ENCODE results near the gene AQP2.

Gene AQP2

DNA sequence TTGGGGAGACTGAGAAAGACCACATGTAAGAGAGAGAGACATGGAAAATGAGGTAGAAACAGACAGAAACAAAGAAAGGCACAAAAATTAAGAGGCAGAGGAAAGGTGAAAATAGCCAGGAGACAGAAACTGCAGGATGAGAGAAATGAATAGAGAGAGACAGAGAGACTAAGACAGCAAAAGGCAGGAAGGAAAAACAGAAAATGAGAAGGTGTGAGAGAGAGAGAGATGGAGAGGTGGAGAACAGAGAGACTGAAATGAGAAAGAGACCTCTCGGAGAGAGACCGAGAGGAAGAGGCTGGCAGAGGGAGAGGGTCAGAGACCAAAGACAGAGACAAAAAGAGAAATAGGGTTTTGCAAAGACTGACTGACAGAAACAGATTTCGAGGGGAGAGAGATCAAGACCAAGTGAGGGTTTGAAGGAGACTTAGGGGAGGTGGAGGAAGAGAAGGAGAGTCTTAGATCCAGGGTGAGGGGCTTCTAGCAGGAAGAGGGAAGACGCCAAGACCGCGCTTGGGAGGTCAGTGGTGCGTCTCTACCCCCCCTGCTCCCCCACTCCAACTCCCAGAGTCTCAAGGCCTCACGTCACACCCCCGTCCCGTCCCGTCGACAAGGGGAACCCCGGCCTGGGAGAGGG lies 10.1 kb downstream of the AQP2 start:
- no peak overlapping the region; the same call in 1 of the 2 replicates for H3K27ac ChIP-seq
- TF ChIP-seq, protein P1, sequence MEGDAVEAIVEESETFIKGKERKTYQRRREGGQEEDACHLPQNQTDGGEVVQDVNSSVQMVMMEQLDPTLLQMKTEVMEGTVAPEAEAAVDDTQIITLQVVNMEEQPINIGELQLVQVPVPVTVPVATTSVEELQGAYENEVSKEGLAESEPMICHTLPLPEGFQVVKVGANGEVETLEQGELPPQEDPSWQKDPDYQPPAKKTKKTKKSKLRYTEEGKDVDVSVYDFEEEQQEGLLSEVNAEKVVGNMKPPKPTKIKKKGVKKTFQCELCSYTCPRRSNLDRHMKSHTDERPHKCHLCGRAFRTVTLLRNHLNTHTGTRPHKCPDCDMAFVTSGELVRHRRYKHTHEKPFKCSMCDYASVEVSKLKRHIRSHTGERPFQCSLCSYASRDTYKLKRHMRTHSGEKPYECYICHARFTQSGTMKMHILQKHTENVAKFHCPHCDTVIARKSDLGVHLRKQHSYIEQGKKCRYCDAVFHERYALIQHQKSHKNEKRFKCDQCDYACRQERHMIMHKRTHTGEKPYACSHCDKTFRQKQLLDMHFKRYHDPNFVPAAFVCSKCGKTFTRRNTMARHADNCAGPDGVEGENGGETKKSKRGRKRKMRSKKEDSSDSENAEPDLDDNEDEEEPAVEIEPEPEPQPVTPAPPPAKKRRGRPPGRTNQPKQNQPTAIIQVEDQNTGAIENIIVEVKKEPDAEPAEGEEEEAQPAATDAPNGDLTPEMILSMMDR (conservative IDR thresholded peaks at IDR 0.05): no peak

DNA sequence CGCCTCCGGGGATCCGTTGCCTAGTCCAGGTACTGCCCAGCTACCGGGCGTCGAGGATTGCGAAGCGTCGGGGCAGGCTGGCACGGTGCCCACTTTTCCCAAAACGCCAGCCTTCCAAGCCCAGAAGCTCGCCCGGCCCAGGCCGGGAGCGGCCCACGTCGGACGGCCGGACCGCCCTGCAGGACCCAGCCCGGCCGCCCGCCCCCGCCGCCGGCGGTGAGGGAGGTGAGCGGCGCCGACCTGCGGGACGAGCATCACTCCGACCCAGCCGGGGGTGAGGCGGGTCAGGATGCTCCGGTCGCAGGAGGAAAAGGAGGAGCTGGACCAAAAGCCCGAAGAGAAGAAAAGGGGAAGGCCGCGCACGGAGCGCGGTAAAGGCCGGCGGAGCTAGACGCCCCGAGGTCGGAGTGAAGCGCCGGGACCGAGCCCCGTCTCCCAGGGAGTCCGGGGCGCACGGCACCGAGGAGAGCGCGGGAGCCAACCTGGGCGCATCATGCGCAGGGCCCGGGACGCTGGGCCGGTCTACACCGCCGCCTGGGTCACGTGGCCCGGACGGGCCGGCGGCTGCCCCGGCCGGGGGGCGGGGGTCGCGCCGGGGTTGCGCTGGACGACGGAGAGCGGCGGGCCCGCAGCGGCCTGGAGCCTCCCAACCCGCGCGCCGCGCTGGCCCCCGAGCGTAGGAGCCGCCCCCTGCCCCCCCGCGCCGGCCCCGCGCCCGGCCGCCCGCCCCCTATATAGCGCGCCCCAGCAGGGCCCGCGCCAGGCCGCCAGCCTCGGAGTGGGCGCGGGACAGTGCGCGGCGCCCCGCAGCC lies 10.8 kb downstream of the AQP2 start, which contains the start of gene AQP5:
Gene AQP5, plus strand, starts transcription at position 762 of the 812 bp plus-strand sequence. CDS start 146 bp downstream, outside the sequence.
- TF ChIP-seq, protein P1 (conservative IDR thresholded peaks at IDR 0.05): no peak
- peak within 1 kb of the TSS; percentile 74 for H3K27ac ChIP-seq

DNA sequence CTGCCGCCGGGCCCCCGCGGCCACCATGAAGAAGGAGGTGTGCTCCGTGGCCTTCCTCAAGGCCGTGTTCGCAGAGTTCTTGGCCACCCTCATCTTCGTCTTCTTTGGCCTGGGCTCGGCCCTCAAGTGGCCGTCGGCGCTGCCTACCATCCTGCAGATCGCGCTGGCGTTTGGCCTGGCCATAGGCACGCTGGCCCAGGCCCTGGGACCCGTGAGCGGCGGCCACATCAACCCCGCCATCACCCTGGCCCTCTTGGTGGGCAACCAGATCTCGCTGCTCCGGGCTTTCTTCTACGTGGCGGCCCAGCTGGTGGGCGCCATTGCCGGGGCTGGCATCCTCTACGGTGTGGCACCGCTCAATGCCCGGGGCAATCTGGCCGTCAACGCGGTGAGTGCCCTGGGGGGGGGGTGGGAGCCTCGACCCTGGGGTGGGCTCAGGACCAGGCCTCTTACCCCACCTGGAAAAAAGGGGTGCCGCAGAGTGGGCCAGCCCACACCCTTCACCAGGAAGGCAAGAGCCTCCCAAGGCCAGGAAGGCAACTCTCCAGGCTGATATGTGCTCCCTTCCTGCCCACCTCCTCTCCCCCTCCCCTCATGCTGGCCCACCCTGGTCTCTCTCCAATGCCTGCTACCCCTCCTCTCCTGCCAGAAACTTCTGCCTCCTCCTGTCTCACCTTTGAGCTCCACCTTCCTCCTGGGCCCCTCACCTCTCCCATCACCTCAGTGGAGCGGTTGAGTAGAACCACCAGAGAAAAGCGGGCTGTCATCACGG lies 11.6 kb downstream of the AQP2 start:
- TF ChIP-seq, protein P1 (conservative IDR thresholded peaks at IDR 0.05): no peak
- H3K27ac ChIP-seq: peak overlapping the region; percentile 74

DNA sequence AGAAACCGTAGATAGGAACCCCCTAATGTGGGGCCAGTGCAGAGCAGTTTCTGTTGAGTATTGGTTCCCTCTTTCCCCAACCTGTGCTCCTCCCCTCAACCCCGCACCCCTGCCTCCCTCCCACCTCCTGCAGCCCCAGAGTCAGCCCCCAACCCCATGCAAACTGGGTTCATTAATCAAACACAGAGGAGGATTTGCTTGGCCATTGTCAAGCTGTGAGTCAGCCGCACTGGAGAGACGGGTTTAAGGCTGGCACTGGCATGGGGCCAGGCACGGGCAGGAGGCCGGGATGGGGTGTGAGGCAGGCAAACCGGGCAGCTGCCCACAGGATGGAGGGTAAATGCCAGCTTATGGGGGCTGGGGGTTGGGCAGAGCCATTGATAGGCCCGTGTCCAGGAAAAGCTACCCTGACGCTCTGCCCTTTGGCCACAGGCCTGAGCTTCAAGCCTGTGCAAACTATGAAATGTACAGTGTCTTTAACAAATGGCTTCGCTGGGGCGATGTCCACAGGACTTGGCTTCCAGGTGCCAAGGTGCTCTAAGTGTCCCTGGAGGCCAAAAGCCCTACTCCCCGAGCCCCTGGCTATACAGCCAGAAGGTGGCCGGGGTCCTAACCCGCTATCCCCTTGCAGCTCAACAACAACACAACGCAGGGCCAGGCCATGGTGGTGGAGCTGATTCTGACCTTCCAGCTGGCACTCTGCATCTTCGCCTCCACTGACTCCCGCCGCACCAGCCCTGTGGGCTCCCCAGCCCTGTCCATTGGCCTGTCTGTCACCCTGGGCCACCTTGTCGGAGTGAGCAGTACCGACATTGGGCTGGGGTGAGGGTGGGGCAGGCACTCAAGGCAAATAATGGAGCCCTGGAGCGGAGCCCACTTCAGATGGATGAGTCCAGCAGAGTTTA lies 12.6 kb downstream of the AQP2 start:
- peak overlapping the region; percentile 74 for H3K27ac ChIP-seq

DNA sequence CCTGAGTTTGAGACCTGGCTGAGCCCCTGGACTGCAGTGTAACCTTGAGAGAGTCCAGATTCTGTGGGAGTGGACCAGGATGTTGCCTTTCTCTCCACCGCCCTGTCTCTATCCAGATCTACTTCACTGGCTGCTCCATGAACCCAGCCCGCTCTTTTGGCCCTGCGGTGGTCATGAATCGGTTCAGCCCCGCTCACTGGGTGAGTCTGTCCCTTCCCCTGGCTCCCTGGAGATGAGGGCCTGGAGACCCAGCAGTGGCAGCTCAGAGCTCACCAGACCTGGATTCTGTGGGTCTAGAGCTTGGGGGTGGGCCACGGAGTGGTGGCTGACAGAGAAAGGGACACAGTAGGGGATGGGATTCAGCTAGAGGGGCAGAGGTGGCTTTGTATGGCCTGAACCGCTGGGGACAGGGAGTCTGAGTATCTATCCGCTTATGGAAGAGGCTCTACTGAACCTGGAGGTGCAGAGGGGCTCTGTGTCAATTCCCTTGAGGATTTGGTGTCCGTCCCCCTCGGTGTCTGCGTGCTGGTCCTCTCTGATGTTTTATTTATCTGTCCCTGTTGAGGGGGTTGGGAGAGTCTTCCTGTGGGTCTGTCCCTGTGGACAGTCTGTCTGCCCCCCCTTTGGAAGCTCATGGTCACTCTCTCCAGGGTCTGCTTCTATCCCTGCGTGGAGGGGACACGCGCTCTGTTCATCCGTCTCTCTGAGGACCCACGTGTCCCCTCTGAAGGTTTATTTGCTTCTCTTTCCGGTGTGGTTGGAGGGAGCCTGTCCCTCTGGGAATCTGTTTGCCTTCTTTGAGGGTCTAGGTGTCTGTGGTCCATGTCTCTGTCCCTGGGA lies 13.7 kb downstream of the AQP2 start:
- TF ChIP-seq, protein P1 (conservative IDR thresholded peaks at IDR 0.05): no peak
- peak overlapping the region; percentile 74 for H3K27ac ChIP-seq

More for the DNA sequence above, 12.6 kb downstream of the AQP2 start:
- TF ChIP-seq, protein P1 (conservative IDR thresholded peaks at IDR 0.05): no peak

DNA sequence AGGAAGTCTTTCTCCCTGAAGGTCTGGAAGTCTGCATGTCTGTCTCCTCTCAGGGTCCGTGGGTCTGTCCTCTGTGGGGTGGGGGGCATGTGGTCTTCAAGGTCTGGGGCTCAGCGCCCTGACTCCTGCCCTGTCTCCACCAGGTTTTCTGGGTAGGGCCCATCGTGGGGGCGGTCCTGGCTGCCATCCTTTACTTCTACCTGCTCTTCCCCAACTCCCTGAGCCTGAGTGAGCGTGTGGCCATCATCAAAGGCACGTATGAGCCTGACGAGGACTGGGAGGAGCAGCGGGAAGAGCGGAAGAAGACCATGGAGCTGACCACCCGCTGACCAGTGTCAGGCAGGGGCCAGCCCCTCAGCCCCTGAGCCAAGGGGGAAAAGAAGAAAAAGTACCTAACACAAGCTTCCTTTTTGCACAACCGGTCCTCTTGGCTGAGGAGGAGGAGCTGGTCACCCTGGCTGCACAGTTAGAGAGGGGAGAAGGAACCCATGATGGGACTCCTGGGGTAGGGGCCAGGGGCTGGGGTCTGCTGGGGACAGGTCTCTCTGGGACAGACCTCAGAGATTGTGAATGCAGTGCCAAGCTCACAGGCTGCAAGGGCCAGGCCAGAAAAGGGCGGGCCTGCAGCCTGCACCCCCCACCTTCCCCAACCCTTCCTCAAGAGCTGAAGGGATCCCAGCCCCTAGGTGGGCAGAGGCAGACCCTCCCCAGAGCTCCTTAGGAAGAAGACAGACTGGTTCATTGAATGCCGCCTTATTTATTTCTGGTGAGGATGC lies 14.5 kb downstream of the AQP2 start:
- H3K27ac ChIP-seq: no peak overlapping the region
- TF ChIP-seq, protein P1 (conservative IDR thresholded peaks at IDR 0.05): no peak

All from VCaP (cell line).